ENCODE measurements around the gene WWC2.

WWC2 gene

GRCh38 chr4:183347146-183347545 is 248.1 kb downstream of the WWC2 start:
- TF ChIP-seq CTCF (IDR thresholded peaks at IDR 0.05) = no peak

- TF ChIP-seq CTCF (IDR thresholded peaks at IDR 0.05) = no peak
Observed at GRCh38 chr4:183347566-183347965, 248.5 kb downstream of the WWC2 start.

GRCh38 chr4:183348136-183348535 is 249.1 kb downstream of the WWC2 start:
- no peak for TF ChIP-seq CTCF (IDR thresholded peaks at IDR 0.05)

GRCh38 chr4:183348706-183349659 is 249.9 kb downstream of the WWC2 start:
- TF ChIP-seq CTCF (IDR thresholded peaks at IDR 0.05) = no peak

GRCh38 chr4:183349673-183350072 is 250.6 kb downstream of the WWC2 start:
- TF ChIP-seq CTCF (IDR thresholded peaks at IDR 0.05) = no peak

GRCh38 chr4:183350317-183351071 is 251.4 kb downstream of the WWC2 start:
- no peak for TF ChIP-seq CTCF (IDR thresholded peaks at IDR 0.05)

GRCh38 chr4:183352546-183352945 is 253.5 kb downstream of the WWC2 start:
- no peak for TF ChIP-seq CTCF (IDR thresholded peaks at IDR 0.05)

Data from LNCAP (cell line).